Measurements from ENCODE around the gene PSTPIP2. TPM values are rescaled to one million over a fixed set of nuclear protein-coding genes. Genes with fewer than 3 reads are reported as not detected.

The PSTPIP2 gene
- 4.8 and 9.1 TPM in 2 replicates for total RNA-seq (2012; rRNA removed)

GRCh38 chr18:46071653-46072375 is at the start of gene PSTPIP2:
Gene PSTPIP2 (minus strand): TSS chr18:46072260. CDS start chr18:46072188, 72 bp downstream.
- Histone ChIP-seq H3K9ac (ENCODE audit: low read depth, low read length) (peak within 1 kb of the TSS; percentile 82), H3K4me1 (ENCODE audit: control insufficient read depth, insufficient read depth, low read length) (peaks cover 18% of the 10 kb centered on the region), H3K27me3 (ENCODE audit: control insufficient read depth, insufficient read depth, low read length) (no peaks in the 10 kb centered on the region), H3K4me3 (ENCODE audit: low read length) (peak within 1 kb of the TSS; percentile 85), H3K36me3 (ENCODE audit: insufficient read depth, low read length) (no peaks in the 10 kb centered on the region), H3K4me2 (ENCODE audit: low read length) (peak within 1 kb of the TSS; percentile 92), H3K9me3 (replicated peaks; ENCODE audit: low read length) (no peaks in the 10 kb centered on the region)

- no peaks in the 10 kb centered on the region for H3K27me3 ChIP-seq (ENCODE audit: control insufficient read depth, insufficient read depth, low read length)
- peaks cover 8% of the 10 kb centered on the region for H3K36me3 ChIP-seq (ENCODE audit: insufficient read depth, low read length)
These were observed 41.7 kb upstream of the PSTPIP2 start for GRCh38 chr18:46113751-46114150.

DNA sequence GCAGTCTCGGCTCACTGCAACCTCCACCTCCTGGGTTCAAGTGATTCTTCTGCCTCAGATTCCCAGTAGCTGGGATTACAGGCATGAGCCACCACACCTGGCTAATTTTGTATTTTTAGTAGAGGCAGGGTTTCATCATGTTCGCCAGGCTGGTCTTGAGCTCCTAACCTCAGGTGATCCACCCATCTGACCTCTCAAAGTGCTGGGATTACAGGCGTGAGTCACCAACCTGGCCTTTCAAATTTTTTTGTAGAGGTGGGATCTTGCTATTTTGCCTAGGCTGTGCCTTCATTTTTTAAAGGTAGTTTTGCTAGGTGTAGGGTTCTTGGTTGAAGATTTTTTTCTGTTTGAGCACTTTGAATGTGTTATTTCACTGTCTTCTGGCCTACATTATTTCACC is 38.3 kb upstream of the PSTPIP2 start:
- Histone ChIP-seq H3K4me2 (ENCODE audit: low read length) (no peak overlapping the region), H3K9ac (ENCODE audit: low read depth, low read length) (no peak overlapping the region), H3K27me3 (ENCODE audit: control insufficient read depth, insufficient read depth, low read length) (no peaks in the 10 kb centered on the region), H3K4me1 (ENCODE audit: control insufficient read depth, insufficient read depth, low read length) (peaks cover 4% of the 10 kb centered on the region), H3K9me3 (replicated peaks; ENCODE audit: low read length) (no peaks in the 10 kb centered on the region), H3K36me3 (ENCODE audit: insufficient read depth, low read length) (peaks cover 8% of the 10 kb centered on the region), H3K4me3 (ENCODE audit: low read length) (no peak overlapping the region)

More at GRCh38 chr18:46113751-46114150, 41.7 kb upstream of the PSTPIP2 start:
- Histone ChIP-seq H3K9ac (ENCODE audit: low read depth, low read length) (no peak overlapping the region), H3K9me3 (replicated peaks; ENCODE audit: low read length) (no peaks in the 10 kb centered on the region), H3K4me1 (ENCODE audit: control insufficient read depth, insufficient read depth, low read length) (no peaks in the 10 kb centered on the region), H3K4me2 (ENCODE audit: low read length) (no peak overlapping the region), H3K4me3 (ENCODE audit: low read length) (no peak overlapping the region)

- Histone ChIP-seq H3K27me3 (ENCODE audit: control insufficient read depth, insufficient read depth, low read length) (no peaks in the 10 kb centered on the region), H3K9me3 (replicated peaks; ENCODE audit: low read length) (no peaks in the 10 kb centered on the region), H3K4me2 (ENCODE audit: low read length) (no peak overlapping the region), H3K4me1 (ENCODE audit: control insufficient read depth, insufficient read depth, low read length) (peaks cover 8% of the 10 kb centered on the region), H3K4me3 (ENCODE audit: low read length) (no peak overlapping the region), H3K36me3 (ENCODE audit: insufficient read depth, low read length) (peaks cover 3% of the 10 kb centered on the region), H3K9ac (ENCODE audit: low read depth, low read length) (no peak overlapping the region)
These were observed 37.3 kb upstream of the PSTPIP2 start for GRCh38 chr18:46109386-46109785.

- Histone ChIP-seq H3K4me1 (ENCODE audit: control insufficient read depth, insufficient read depth, low read length) (peaks cover 13% of the 10 kb centered on the region), H3K9me3 (replicated peaks; ENCODE audit: low read length) (no peaks in the 10 kb centered on the region), H3K36me3 (ENCODE audit: insufficient read depth, low read length) (no peaks in the 10 kb centered on the region), H3K27me3 (ENCODE audit: control insufficient read depth, insufficient read depth, low read length) (no peaks in the 10 kb centered on the region), H3K4me3 (ENCODE audit: low read length) (peak within 1 kb of the TSS; percentile 100), H3K9ac (ENCODE audit: low read depth, low read length) (peak within 1 kb of the TSS; percentile 93), H3K4me2 (ENCODE audit: low read length) (peak within 1 kb of the TSS; percentile 97)
These were observed 32.3 kb upstream of the PSTPIP2 start, which contains the start of gene HAUS1 for GRCh38 chr18:46104128-46104911. Gene HAUS1 (plus strand): TSS chr18:46104385. CDS start chr18:46104412, 27 bp downstream.

GRCh38 chr18:46099463-46099862 is 27.4 kb upstream of the PSTPIP2 start:
- H3K9me3 ChIP-seq (replicated peaks; ENCODE audit: low read length), result no peaks in the 10 kb centered on the region
- H3K4me2 ChIP-seq (ENCODE audit: low read length), result no peak overlapping the region
- H3K4me3 ChIP-seq (ENCODE audit: low read length), result no peak overlapping the region

GRCh38 chr18:46098616-46098933 is 26.5 kb upstream of the PSTPIP2 start:
- no peaks in the 10 kb centered on the region for H3K9me3 ChIP-seq (replicated peaks; ENCODE audit: low read length)
- peaks cover 9% of the 10 kb centered on the region for H3K4me1 ChIP-seq (ENCODE audit: control insufficient read depth, insufficient read depth, low read length)
- peak overlapping the region; percentile 94 for H3K9ac ChIP-seq (ENCODE audit: low read depth, low read length)

More at GRCh38 chr18:46099463-46099862, 27.4 kb upstream of the PSTPIP2 start:
- Histone ChIP-seq H3K4me1 (ENCODE audit: control insufficient read depth, insufficient read depth, low read length) (peaks cover 13% of the 10 kb centered on the region), H3K36me3 (ENCODE audit: insufficient read depth, low read length) (peaks cover 7% of the 10 kb centered on the region), H3K9ac (ENCODE audit: low read depth, low read length) (no peak overlapping the region), H3K27me3 (ENCODE audit: control insufficient read depth, insufficient read depth, low read length) (no peaks in the 10 kb centered on the region)

DNA sequence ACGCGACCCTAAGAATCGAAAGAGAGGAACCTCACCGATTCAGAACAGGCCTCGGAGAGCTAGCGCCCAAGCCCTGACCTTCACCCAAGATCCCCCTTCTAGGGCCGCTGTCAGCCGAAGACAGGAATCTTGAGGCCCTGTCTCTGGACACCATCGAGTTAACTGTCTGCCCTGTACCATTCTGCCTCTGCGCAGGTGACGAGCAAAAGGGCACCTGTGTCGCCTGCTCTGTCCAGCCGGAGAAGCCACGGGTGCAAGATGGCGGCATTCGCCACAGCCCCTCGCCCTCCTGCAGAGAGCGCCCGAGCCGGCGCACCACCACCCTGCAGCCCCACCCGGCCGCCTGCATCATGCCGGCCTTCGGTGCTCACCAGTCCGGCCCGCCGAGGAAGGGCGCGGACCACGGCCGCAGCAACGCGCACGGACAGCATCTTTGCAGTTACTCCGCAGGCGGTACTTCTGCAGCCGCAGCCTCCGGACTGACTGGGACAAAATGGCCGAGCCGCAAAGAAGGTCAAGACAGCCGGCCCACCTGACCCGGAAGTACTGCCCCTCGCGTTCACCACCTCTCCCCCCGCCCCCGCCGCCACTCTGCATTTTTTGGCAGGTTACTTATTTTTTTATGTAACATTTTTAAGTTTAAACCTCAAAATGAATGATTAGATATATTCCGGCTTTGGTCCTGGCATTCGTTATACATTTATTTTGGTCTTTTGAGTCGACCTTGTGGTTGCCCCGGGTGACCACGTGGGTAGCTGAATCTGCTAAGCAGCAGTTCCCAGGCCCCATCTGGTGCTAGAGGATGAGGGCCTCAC is 25.9 kb upstream of the PSTPIP2 start, which contains the start of gene ATP5F1A:
Gene ATP5F1A (minus strand): TSS at position 496 of the 815 bp plus-strand sequence. CDS start 65 bp downstream, at position 431.
- Histone ChIP-seq H3K9ac (ENCODE audit: low read depth, low read length) (peak within 1 kb of the TSS; percentile 94), H3K36me3 (ENCODE audit: insufficient read depth, low read length) (peaks cover 12% of the 10 kb centered on the region), H3K4me1 (ENCODE audit: control insufficient read depth, insufficient read depth, low read length) (peaks cover 9% of the 10 kb centered on the region), H3K9me3 (replicated peaks; ENCODE audit: low read length) (no peaks in the 10 kb centered on the region), H3K27me3 (ENCODE audit: control insufficient read depth, insufficient read depth, low read length) (no peaks in the 10 kb centered on the region), H3K4me3 (ENCODE audit: low read length) (peak within 1 kb of the TSS; percentile 97), H3K4me2 (ENCODE audit: low read length) (peak within 1 kb of the TSS; percentile 87)

More at GRCh38 chr18:46098616-46098933, 26.5 kb upstream of the PSTPIP2 start:
- Histone ChIP-seq H3K27me3 (ENCODE audit: control insufficient read depth, insufficient read depth, low read length) (no peaks in the 10 kb centered on the region), H3K4me3 (ENCODE audit: low read length) (peak overlapping the region; percentile 97), H3K36me3 (ENCODE audit: insufficient read depth, low read length) (peaks cover 12% of the 10 kb centered on the region), H3K4me2 (ENCODE audit: low read length) (peak overlapping the region; percentile 87)

- H3K4me3 ChIP-seq (ENCODE audit: low read length), result peak overlapping the region; percentile 97
- peaks cover 9% of the 10 kb centered on the region for H3K4me1 ChIP-seq (ENCODE audit: control insufficient read depth, insufficient read depth, low read length)
- H3K4me2 ChIP-seq (ENCODE audit: low read length), result peak overlapping the region; percentile 87
- H3K9me3 ChIP-seq (replicated peaks; ENCODE audit: low read length), result no peaks in the 10 kb centered on the region
- peak overlapping the region; percentile 94 for H3K9ac ChIP-seq (ENCODE audit: low read depth, low read length)
- H3K36me3 ChIP-seq (ENCODE audit: insufficient read depth, low read length), result peaks cover 14% of the 10 kb centered on the region
- no peaks in the 10 kb centered on the region for H3K27me3 ChIP-seq (ENCODE audit: control insufficient read depth, insufficient read depth, low read length)
These were observed 25.4 kb upstream of the PSTPIP2 start for GRCh38 chr18:46097431-46097800.

- Histone ChIP-seq H3K4me3 (ENCODE audit: low read length) (peak overlapping the region; percentile 97), H3K4me2 (ENCODE audit: low read length) (peak overlapping the region; percentile 87)
These were observed 24.7 kb upstream of the PSTPIP2 start for GRCh38 chr18:46096651-46097300.

More at GRCh38 chr18:46096651-46097300, 24.7 kb upstream of the PSTPIP2 start:
- peaks cover 9% of the 10 kb centered on the region for H3K4me1 ChIP-seq (ENCODE audit: control insufficient read depth, insufficient read depth, low read length)
- H3K27me3 ChIP-seq (ENCODE audit: control insufficient read depth, insufficient read depth, low read length), result no peaks in the 10 kb centered on the region
- H3K36me3 ChIP-seq (ENCODE audit: insufficient read depth, low read length), result peaks cover 16% of the 10 kb centered on the region
- no peaks in the 10 kb centered on the region for H3K9me3 ChIP-seq (replicated peaks; ENCODE audit: low read length)
- H3K9ac ChIP-seq (ENCODE audit: low read depth, low read length), result peak overlapping the region; percentile 94

Data from skeletal muscle satellite cell (primary cell).